Stromal cell of bone marrow (primary cell): ENCODE data around the gene ROR1.

Experiments
- DNase-seq: peaks from one replicate; pipeline ENCODE4 v3.0.0-alpha.2; 2012; ENCODE audit warnings: low read depth

ROR1 gene

DNA sequence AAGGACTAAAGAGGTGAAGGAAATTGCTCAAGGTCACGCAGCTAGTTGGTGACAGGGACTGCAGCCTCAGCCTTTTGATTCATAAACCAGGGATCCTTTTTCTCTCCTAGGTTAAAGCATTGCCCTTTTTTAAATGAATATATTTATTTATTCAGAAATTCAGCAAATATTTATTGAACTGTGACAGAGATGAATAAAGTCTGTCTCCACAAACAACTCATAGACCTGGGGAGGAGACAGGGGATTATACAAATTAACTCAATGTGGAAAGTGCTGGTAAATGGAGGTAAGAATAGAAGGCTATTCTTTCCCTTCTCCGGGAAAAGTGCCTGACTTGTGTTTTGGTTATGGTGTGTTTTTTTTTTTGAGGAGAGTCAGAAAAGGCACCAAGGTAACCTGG, 110.7 kb downstream of the ROR1 start:
- no peak for DNase-seq

- no peak for DNase-seq
Observed at GRCh38 chr1:63885899-63886298, 112.1 kb downstream of the ROR1 start.

DNA sequence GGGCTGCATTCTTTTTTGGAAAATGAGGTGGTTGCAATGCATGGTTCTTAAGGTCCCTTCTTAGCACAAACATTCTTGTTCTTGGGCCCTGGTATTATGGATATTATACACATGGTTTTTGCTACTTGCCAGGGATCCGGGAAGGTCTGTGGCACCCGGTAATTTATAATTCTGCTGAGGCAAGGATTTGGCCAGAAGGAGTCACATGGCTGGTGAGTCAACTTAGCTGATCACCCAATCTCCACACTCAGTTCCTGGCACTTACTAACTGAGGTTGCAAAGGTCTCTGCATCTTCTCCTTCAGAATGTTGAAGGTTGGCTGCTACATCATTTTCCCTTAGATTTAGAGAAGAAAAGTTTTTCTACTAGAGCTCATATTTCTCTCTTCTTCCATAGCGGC, 112.5 kb downstream of the ROR1 start:
- DNase-seq: no peak

DNA sequence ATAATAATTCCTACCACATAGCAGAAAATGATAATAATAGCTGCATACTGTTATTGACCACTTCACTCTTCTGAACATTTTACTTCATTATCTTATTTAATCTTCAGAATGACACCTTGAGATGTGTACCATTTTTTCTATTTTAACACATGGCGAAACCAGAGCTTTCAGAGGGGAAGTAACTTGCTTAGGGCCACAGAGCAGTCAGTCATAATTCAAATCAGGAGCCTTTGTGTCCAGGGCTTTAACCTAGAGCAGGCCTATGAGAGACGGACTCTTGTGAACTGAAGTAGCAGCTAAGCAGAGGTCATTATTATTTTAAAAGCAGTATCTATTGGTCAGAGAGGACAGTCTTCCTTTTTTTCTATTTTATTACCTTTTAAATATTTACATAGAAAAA, 114.0 kb downstream of the ROR1 start:
- no peak for DNase-seq

DNA sequence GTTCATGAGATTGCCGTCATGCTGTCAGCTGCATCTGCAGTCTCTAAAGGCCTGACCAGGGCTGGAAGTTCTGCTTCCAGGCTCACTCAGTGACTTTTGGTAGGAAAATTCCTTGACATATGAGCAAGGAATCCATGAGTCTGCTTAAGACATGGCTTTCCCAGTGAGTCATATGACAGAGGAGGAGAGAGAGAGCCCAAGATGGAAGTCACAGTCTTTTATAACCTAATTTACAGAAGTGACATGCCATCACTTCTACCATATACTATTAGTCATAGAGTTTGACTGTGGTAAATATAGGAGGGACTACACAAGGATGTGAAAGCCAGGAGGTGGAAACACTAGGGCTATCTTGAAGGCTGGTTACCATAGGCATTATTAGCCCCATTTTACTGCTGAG, 115.2 kb downstream of the ROR1 start:
- DNase-seq: peak; percentile 70

DNA sequence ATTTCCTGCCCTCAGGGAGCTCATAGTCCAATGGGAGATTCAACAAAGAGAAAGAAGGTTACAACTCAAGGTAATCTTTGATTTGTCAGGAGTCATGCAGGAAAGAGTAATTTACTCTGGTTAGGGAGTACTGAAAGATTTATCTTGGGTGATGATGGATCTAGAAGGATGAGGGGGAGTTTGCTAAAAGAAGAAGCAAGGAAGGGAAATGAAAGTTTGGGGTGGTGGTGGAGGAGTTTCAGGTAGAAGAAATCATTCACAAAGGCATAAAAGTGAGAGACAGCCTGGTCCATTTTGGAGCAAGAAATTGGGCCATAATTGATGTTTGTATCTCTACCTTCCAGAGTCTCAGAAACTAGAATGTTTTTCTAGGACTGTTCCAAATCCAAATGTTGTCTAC, 116.7 kb downstream of the ROR1 start:
- DNase-seq: no peak

GRCh38 chr1:63891060-63891690, 117.4 kb downstream of the ROR1 start:
- DNase-seq: no peak

DNA sequence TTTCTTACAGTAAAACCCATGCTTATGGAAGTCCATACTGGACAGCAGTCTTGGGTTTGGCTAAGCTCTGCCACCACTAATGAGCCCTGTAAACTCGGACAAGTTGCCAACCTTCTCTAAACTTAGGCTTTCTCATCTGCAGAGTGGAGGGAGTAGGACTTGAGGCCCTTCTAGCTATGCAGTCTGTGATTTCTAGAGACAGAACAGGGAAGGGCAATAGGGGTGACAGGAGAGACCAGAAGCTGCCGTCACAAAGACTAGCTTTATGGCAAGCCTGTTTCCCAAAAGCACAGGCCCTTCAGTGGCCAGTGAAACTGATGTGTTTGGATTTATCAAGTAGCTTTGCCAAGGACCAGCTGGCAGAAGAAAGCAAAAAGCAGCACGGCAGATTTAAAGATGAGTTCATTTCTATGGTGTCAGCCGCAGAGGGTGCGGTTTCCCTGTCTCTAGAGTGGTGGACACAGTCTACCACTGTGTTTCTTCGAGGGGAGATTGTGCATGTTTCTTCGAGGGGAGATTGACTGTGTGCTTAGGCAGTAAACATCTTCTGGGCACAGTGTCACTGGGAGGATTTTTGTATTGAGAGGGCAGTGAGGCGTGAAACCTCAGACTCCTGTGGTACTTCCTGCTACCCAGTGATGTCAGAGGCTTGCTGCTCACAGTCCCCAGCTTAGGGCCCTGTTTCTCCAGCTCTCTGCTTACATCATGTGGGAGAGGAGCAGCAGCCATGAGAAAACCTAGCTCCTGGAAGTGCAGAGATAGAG, 119.0 kb downstream of the ROR1 start:
- peak; percentile 61 for DNase-seq

- no peak for DNase-seq
Observed at GRCh38 chr1:63893976-63894375, 120.2 kb downstream of the ROR1 start.

- DNase-seq: no peak
Observed at GRCh38 chr1:63894627-63895265, 120.9 kb downstream of the ROR1 start.

DNA sequence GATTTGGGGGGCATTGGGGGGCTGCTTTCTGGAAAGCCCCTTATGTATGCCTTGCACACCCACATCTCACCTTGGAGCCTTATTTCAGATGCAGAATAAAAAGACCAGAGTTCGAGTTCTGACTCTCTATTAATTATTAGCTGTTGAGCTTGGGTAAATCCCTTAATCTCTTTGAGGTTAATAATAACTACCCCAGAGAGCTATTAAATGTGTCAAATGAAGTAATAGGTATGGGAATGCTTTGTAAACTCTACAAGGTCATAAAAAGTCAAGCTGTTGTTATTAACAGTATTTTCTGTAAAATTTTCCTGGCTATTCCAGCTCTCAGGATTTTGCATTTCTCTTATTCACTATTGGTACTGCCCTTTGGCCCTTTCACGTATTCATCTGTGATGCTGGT, 122.9 kb downstream of the ROR1 start:
- DNase-seq: no peak

DNA sequence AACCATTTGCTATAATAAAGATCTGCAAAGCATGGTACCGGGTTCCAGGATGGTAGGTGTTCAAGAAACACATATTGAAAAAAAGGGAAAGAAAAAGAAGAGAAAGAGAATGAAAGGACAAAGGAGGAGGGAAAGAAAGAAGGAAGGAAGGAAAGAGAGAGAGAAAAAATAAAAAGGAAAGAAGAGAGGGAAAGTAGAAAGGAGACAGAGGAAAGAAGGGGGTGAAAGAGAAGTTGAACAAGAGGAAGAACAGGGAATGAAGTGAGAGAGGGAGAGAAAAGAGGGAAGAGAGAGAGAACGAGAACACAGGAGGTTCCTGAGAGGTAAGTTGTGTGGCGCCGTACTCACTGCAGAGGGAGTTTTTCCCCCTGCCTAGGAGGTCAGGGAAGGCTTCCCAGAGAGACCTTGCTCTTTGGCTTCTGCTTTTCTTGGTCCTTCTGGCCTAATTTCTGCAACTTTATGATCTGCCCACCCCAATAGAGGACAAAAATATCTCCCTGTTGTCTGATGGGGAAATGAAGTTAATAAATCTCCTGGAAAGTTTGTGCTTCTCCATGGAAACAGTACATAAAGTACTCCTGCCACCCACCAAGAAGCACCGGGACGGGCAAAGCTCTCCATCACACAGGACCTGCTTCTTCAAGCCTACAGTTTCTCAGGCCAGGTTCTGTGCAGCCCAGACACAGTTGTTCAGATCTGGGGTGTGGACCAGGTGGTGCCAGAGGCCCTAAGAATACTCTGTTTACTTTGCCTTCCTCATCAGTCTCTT, 124.8 kb downstream of the ROR1 start:
- no peak for DNase-seq

DNA sequence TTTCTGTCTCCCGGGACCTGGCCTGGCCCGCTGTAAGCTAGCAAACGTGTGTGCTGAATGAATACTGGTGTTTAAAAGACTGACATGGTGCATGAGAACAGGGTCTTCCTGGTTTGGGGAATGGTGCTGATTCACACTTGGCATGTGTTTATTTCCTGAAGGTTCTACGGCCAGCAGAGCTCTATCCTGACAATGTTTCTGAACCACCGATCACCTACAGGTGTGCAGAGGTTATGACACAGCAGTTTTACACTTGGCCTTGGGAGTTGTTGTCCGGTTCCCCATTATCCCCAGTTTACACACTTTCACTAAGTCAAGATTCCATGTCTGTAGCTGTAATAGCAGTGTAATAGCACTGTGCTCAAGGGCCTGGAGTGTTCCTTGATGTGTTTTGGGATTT, 127.3 kb downstream of the ROR1 start:
- no peak for DNase-seq

GRCh38 chr1:63902844-63903589, 129.2 kb downstream of the ROR1 start:
- no peak for DNase-seq

GRCh38 chr1:63903947-63904610, 130.3 kb downstream of the ROR1 start:
- no peak for DNase-seq

- DNase-seq: no peak
Observed at GRCh38 chr1:63904826-63905225, 131.0 kb downstream of the ROR1 start.

- no peak for DNase-seq
Observed at GRCh38 chr1:63906047-63906704, 132.4 kb downstream of the ROR1 start.

DNA sequence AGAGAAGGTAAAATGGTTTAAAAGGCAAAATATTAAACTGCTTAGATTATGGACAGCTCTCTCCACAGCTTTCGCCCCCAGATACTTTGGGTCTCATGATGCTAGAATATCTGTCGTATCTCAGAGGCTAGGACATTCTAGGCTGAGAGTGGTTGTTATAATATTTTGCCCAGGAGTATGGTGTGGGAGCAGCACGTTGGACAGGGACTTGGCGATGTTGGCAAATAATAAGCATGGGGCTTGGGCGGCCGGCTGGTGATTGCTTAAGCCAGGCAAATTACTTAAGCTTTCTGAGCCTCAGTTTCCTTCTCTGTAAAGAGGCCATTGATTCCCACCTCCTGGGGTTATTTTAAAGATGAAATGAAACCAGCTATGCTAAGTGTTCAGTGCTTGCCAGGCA, 133.2 kb downstream of the ROR1 start:
- DNase-seq: no peak

GRCh38 chr1:63908016-63908415, 134.2 kb downstream of the ROR1 start:
- DNase-seq: no peak

GRCh38 chr1:63909526-63909925, 135.7 kb downstream of the ROR1 start:
- no peak for DNase-seq

- no peak for DNase-seq
Observed at GRCh38 chr1:63911049-63911448, 137.2 kb downstream of the ROR1 start.
